Right lobe of liver (tissue), 6 donors: ENCODE measurements around the gene TRABD. TPM values are rescaled to one million over a fixed set of nuclear protein-coding genes. Genes with fewer than 3 reads are reported as not detected.

Experiments
- ATAC-seq, 4 donors: fragments of 200-7000 bp; cut with Tn5 transposase; one replicate each; pipeline ENCODE4 v1.9.1; 2020; ENCODE audit warnings: mild to moderate bottlenecking in 4 of 4, moderate library complexity in 4 of 4
- DNase-seq, 3 donors: peaks; one replicate each; pipeline ENCODE4 v3.0.0-alpha.2; 2020
- H3K27ac ChIP-seq, 3 donors: fragments of 200-600 bp; one replicate each; pipeline ENCODE4 v1.8.0; 2022
- H3K27me3 ChIP-seq, 2 donors: fragments of 200-600 bp; one replicate each; pipeline ENCODE4 v1.8.0; 2022
- H3K36me3 ChIP-seq, 4 donors: fragments of 200-600 bp; sonication (generic) in 1 of 4; one replicate each; pipeline versions ENCODE4 v1.5.1 to v1.8.0; 2017 to 2022; ENCODE audit warnings: control low read depth in 1 of 4
- H3K4me1 ChIP-seq, 4 donors: fragments of 200-600 bp; sonication (generic) in 1 of 4; one replicate each; pipeline versions ENCODE4 v1.5.1 to v1.8.0; 2017 to 2022; ENCODE audit warnings: control low read depth in 1 of 4
- H3K4me3 ChIP-seq, 3 donors: fragments of 200-600 bp; one replicate each; pipeline ENCODE4 v1.8.0; 2022
- H3K9me3 ChIP-seq, 4 donors: fragments of 200-600 bp; sonication (generic) in 1 of 4; one replicate each; pipeline versions ENCODE4 v1.5.1 to v1.8.0; 2017 to 2022; ENCODE audit warnings: control low read depth in 1 of 4
- CTCF ChIP-seq, 4 donors: fragments of 200-600 bp in 3 of 4; fragments of 450-650 bp in 1 of 4; IDR thresholded peaks; one replicate each; pipeline versions ENCODE4 v1.5.1 to v1.8.0; 2016 to 2022; ENCODE audit warnings: antibody characterized with exemption in 4 of 4, mild to moderate bottlenecking in 2 of 4
- POLR2A ChIP-seq: fragments of 450-650 bp; IDR thresholded peaks from one replicate; pipeline ENCODE4 v1.6.1; 2017; ENCODE audit warnings: antibody characterized with exemption, mild to moderate bottlenecking
- WGBS: methylation state at CpG from one replicate; pipeline ENCODE4 v1.1.6; 2018; ENCODE audit warnings: low coverage, low lambda C conversion rate; ENCODE audit not compliant: insufficient coverage; ENCODE audit errors: missing lambda C conversion rate; 5-methylcytosine and 5-hydroxymethylcytosine counted together
- intact Hi-C, 2 donors: fragments of 100-400 bp; cut with DNase I; formaldehyde crosslinking; loops; one replicate each; pipeline versions ENCODE4 v1.11.2 to v1.14.1; 2022
- total RNA-seq, 6 experiments: library from RNA; depleted of rRNA in 2 of 6; stranded (reverse); fragments of >200 nt in 2 of 6; fragmentation: NEBNext Ultra II Directional in 3 of 6; extraction: Animal tissue kit (Norgen Biotek cat#: 25700) in 3 of 6; gene quantifications; one replicate each; pipeline versions ENCODE4 v1.1.0 to v1.2.4, GENCODE V29; 2016 to 2023
- donor health status: DM: no; HTN: yes; CAD: no.
- donor health status: DM: no; HTN: no; CAD: no.
- donor health status: DM: no; HTN: no; CAD: no.
- donor health status: DM: no; HTN: yes; CAD: no.
- donor health status: DM: no; HTN: yes; CAD: no.

Gene TRABD
- total RNA-seq, 6 experiments from 2014 or later = 18.9 to 30.2 (median 22.8) TPM

- Histone ChIP-seq H3K36me3 (no peaks in the 10 kb centered on the region), H3K27ac (no peak overlapping the region), H3K4me1 (no peaks in the 10 kb centered on the region), H3K9me3 (no peaks in the 10 kb centered on the region), H3K4me3 (no peak overlapping the region), H3K27me3 (no peaks in the 10 kb centered on the region)
- ATAC-seq (no peak), DNase-seq (peak in 1 of 3 donors; percentile 49)
- TF ChIP-seq POLR2A = no peak
- WGBS = no CpG with 5 or more reads among the region's 22 CpGs
- intact Hi-C loops = no loop called here
Observed at GRCh38 chr22:50178471-50178864, 7.2 kb upstream of the TRABD start.

GRCh38 chr22:50178871-50179869 lies 6.5 kb upstream of the TRABD start:
- H3K9me3 ChIP-seq = no peaks in the 10 kb centered on the region
- DNase-seq (peak in 2 of 3 donors; percentile 46 to 55), ATAC-seq (no peak)
- H3K4me1 ChIP-seq = peaks cover 0 to 7% (median 3%) of the 10 kb centered on the region in 4 donors
- WGBS = 76% methylated on average over 14 of the region's 64 CpGs
- H3K4me3 ChIP-seq = no peak overlapping the region
- no peaks in the 10 kb centered on the region for H3K27me3 ChIP-seq
- intact Hi-C loops = no loop called here
- no peaks in the 10 kb centered on the region for H3K36me3 ChIP-seq
- no peak for TF ChIP-seq POLR2A
- no peak for TF ChIP-seq CTCF (IDR thresholded peaks at IDR 0.05)
- H3K27ac ChIP-seq = no peak overlapping the region

GRCh38 chr22:50179937-50180726 lies 5.6 kb upstream of the TRABD start:
- no peak overlapping the region for H3K4me3 ChIP-seq
- ATAC-seq (no peak), DNase-seq (peak in 1 of 3 donors; percentile 43)
- TF ChIP-seq POLR2A = no peak
- no peak for TF ChIP-seq CTCF (IDR thresholded peaks at IDR 0.05)
- H3K27me3 ChIP-seq = no peaks in the 10 kb centered on the region
- 90% methylated on average over 7 of the region's 39 CpGs for WGBS
- H3K36me3 ChIP-seq = no peaks in the 10 kb centered on the region
- intact Hi-C loops = no loop called here
- H3K4me1 ChIP-seq = peaks cover 0 to 13% (median 6%) of the 10 kb centered on the region in 4 donors
- H3K27ac ChIP-seq = no peak overlapping the region
- H3K9me3 ChIP-seq = no peaks in the 10 kb centered on the region

- Histone ChIP-seq H3K36me3 (no peaks in the 10 kb centered on the region), H3K27ac (no peak overlapping the region), H3K4me3 (no peak overlapping the region), H3K9me3 (no peaks in the 10 kb centered on the region), H3K4me1 (peaks cover 0 to 16% (median 6%) of the 10 kb centered on the region in 4 donors), H3K27me3 (no peaks in the 10 kb centered on the region)
- ATAC-seq (no peak), DNase-seq (peak in 1 of 3 donors; percentile 45)
- TF ChIP-seq CTCF (IDR thresholded peaks at IDR 0.05) = no peak
- TF ChIP-seq POLR2A = no peak
- intact Hi-C loops = no loop called here
- 80% methylated on average over 1 of the region's 27 CpGs for WGBS
Observed at GRCh38 chr22:50180727-50181521, 4.8 kb upstream of the TRABD start.
